Limb (tissue), 2 donors: Measurements from ENCODE around the gene PRMT3.
"Not testable (repeated sequence)": the region's sequence is repeated elsewhere in the genome, so short reads cannot be mapped to it uniquely, and the experiment has no call there.

ENCODE experiments used
- DNase-seq, 2 donors: peaks; one replicate each; pipeline ENCODE4 v3.0.0-alpha.2; 2016; ENCODE audit errors: extremely low spot score in 2 of 2

The PRMT3 gene

GRCh38 chr11:20457001-20457799 lies 69.7 kb downstream of the PRMT3 start:
- DNase-seq: no peak

GRCh38 chr11:20457934-20458680 lies 70.6 kb downstream of the PRMT3 start:
- DNase-seq: no peak

DNA sequence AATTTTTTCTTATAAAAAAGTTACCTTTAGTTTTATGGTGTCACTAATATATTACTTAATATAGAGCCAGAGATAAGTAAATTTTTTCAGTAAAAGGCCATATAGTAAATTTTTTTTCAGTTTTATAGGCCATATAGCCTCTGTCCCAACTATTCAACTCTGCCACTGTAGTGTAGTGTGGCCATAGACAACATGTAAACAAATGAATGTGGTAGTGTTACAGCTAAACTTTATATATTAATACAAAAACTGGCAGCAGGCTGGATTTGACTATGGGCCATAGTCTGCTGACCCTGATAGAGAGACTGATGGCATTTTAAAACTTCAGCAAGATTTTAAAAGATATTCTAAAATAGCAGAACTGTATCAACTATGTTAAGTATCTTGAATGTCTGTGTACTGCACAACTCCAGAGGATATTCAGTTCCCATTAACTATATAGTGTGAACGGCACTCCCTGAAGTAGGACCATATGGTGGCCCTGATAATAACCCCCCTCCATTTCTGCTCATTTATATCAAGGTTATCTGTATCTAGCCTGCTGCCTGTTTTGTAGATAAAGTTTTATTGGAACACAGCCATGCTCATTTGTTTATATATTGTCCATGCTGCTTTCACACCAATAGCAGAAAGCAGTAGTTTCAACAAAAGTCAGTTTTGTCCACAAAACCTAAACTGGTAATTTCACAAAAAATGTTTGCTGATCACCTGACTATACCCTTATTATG lies 71.6 kb downstream of the PRMT3 start:
- no peak for DNase-seq

DNA sequence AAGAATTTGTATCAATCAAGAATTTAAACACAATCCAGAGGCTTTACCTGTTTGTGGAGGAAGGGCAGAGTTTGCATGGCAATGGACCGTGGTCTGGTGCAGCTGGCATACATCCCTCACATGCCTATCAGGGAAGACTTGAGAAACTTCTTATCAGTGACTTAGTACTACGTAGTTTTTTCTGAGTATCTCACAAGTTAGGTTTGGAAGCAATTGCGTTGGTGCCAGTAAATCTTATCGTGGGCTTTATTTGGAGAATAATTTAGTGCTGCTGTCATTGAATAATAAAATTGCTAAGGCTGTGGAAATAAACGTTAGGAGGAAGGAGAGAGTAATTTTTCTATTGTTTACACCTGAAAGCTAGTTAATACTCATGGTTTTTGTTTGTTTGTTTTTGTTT lies 72.3 kb downstream of the PRMT3 start:
- DNase-seq: no peak

DNA sequence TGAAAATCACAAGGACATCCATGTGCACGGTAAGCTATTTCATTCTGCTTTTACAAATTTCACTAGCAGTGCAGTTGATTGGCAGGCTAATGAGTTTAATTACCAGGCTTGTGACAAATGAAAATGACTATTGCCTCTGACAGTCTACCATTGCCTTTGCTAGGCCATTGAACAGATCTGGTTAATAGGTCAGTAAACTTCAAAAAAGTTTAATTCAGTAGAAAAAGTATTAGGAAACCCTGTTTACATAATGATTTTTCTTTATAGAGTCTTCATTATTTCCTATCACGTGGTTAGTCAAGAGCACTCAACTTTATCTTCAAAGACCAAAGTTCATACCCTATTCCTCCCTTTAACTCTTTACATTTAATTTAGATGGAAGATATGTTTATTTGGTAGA lies 77.0 kb downstream of the PRMT3 start:
- no peak for DNase-seq

- no peak for DNase-seq
Measured at GRCh38 chr11:20467487-20468185, 80.1 kb downstream of the PRMT3 start.

DNA sequence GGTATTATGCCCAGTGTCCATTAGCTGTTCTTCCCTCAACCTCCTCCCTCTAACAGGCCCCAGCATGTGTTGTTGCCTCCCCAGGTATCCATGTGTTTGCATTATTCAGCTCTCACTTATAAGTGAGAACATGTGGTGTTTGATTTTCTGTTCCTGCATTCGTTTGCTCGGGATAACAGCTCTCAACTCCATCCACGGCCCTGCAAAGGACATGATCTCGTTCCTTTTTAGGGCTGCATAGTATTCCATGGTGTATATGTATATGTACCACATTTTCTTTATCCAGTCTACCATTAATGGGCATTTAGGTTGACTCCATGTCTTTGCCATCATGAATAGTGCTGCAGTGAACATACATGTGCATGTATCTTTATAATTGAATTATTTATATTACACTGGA lies 82.8 kb downstream of the PRMT3 start:
- no peak for DNase-seq

- not testable (repeated sequence) for DNase-seq
Measured at GRCh38 chr11:20471929-20472328, 84.4 kb downstream of the PRMT3 start.

GRCh38 chr11:20474176-20474881 lies 86.8 kb downstream of the PRMT3 start:
- DNase-seq: no peak

DNA sequence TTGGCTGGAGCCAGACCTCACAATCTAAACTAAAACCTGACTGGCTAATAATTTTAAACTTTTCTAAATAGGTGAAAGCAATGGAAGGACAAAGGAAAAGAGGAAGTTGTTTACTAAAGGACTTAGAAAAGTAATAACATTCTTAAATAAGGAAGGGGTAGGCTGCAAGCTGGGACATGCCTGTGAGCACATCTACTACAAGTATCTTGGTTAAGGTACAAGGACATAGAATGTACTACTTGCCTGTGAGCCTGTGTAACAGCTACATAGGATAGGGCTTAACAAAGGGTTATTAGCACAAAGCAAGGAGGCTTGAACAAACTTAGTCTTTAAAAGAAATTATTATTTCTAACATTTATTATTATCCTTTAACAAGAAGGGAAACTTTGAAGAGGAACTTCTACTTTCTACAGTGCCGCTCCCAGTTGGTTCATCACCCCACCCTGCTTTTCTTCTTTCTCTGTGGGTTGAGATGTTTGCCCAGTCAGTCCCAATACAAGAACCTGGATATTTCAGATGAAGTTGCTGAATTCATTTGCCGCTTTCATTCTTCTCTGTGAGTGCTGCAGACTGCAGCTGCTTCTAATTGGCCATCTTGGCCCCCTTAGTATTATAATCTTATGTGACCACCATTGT lies 87.5 kb downstream of the PRMT3 start:
- DNase-seq: no peak

DNA sequence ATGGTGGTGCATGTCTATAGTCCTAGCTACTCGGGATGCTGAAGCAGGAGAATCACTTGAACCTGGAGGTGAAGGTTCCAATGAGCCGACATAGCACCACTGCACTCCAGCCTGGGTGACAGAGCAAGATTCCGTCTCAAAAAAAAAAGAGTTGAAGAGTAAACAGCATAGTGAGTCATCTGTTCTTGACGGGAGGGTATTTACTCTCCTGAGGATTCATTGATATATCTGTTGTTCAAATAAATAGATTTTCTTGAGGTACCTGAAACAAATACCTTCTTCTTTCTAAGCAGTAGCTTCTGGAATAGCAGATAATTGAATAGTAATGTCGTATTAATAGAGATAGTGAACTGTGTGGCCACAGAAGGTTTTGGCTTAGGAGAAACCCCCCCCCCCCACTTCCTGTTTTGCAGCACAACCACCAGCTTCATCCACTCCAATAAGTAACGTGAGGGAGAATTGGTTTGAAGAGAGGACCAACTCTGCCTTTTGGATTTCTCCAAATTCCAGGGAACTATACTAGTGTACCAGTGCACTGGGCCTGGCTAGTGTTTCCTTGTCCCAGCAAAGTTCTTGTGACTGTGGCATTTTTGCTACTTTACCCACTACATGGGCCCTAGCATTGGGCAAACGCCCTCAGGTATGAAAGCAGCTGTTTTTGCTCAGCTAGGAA lies 90.0 kb downstream of the PRMT3 start:
- DNase-seq: no peak

DNA sequence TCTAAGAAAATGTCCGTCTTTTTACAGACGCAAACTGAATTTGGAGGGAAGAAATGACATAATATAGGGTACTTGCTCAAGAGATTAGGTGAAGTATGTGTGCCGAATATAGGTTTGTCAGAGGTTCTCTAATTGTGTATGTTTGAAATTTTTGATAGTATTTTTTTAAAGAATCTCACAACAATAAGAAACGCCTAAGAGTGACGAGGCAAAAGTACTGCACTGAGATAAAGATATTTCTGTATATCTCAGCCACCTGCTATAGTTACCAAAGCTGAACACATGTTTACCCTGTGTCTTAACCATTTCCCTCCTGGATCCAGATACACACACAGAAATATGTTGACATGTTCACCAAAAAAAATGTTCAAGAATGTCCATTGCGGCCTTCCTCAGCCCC lies 92.0 kb downstream of the PRMT3 start:
- DNase-seq: no peak

- no peak for DNase-seq
Measured at GRCh38 chr11:20483931-20484330, 96.4 kb downstream of the PRMT3 start.

GRCh38 chr11:20484416-20484815 lies 96.9 kb downstream of the PRMT3 start:
- not testable (repeated sequence) for DNase-seq

DNA sequence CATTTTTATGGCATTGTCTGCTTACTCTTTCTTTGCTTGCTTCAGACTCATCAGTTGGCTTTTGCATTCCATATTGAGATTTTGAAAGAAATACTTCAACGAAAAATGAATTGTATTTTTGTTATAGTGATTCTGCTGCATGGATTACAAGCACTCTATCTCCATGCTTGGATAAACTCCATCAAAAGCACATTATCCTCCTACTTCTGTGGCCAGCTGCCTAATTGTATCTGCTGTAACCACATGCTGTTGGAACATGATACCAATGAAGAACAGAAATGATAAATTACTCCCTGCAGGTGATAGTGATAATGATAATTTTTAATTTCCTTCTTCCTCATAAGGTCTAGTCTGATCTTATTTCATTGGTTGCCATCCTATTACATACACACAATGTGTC lies 100.8 kb downstream of the PRMT3 start:
- DNase-seq: no peak

- DNase-seq: no peak
Measured at GRCh38 chr11:20489948-20490347, 102.4 kb downstream of the PRMT3 start.

DNA sequence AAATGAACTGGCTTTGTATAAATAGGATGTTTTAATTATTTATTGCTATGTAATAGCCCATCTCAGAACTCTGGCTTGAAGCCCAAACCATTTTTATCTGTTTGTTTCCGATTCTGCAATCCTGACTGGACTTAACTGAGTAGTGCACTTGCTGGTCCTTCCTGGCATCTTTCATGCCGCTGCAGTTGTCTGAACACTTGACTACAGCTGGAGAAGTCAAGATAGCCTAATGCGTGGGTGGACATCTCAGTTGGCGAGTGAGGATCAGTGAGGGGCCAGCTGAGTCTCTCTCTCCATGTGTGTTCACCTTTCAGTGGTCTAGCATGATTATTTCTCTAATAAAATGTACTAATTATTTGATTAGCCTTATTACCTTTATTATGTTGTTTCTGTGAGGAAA lies 105.8 kb downstream of the PRMT3 start:
- DNase-seq: no peak

- no peak for DNase-seq
Measured at GRCh38 chr11:20497124-20497792, 109.7 kb downstream of the PRMT3 start.

DNA sequence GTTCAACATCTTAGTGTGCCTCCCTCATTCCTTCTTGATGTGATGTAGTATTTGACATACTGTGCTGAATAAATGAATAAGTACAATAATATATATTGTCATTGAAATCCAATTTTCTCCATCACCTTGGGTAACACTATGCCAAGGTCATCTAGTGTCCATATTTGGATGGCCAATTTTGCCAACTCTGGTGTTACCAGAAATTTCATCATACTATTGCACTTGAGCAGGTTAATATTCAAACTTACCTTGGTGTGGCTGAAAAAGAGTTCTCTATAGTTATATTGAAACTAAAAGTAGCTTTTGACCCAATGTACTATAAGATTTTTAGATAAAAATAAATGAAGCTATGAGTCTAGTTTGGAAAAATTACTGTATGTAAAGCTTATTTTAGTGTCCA lies 113.7 kb downstream of the PRMT3 start:
- no peak for DNase-seq
